ENCODE data around the gene GSG1L.

Gene GSG1L

DNA sequence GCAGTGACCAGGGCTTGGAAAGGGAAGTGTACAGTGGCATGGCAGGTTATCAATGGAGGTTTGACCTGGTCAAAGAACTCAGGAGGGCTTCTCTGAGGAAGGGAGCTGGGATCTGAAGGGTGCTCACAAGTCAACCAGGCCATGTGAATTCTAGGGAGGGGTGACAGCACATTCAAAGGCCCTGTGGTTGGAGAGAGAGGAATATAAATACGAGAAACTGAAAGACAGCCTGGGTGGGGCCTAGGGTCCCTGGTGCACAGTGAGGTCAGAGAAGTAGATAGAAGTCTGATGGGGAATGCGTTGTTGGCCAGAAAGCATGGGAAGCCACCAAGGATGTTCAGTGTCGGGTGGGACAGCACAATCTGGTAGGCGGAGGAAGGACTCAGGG lies 302.7 kb downstream of the GSG1L start:
- Mint-ChIP-seq H3K4me1 (peaks cover 5% of the 10 kb centered on the region), H3K36me3 (peaks cover 13% of the 10 kb centered on the region), H3K27ac (no peak overlapping the region), H3K9me3 (no peaks in the 10 kb centered on the region), H3K4me3 (no peak overlapping the region)
- DNase-seq (ENCODE audit: low spot score in 2 of 2) (no peak), ATAC-seq (no peak)

- Mint-ChIP-seq H3K4me3 (no peak overlapping the region), H3K4me1 (peaks cover 5% of the 10 kb centered on the region), H3K36me3 (peaks cover 7% of the 10 kb centered on the region), H3K9me3 (no peaks in the 10 kb centered on the region), H3K27ac (no peak overlapping the region)
- no peak for ATAC-seq
- no peak for DNase-seq (ENCODE audit: low spot score in 2 of 2)
Observed at GRCh38 chr16:27759967-27760788, 303.3 kb downstream of the GSG1L start.

DNA sequence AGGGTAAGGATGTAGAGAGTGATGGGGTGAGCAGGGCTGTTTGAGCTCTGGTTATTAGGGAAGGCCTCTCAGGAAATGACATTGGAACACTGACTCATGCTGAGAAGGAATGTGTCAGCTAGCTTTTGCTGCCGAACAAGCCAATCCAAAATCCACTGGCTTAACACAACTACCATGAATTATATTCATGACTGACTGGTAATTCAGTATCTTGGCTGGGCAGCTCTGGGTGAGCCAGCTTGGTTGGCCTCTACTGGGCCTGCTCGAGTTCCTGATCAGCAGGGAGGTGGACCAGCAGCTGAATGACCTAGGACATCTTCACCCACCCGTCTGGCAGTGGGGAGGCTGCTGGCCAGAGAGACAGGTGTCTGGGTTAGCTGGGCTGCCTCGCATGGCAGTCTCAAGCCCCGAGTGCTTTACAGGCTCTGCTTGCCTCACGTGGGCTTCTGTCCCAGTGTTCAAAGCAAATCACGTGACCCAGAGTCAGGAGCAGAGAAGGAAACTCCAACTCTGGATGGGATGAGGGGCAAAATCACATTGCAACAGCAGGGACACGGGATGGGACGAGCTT lies 304.1 kb downstream of the GSG1L start:
- no peak for ATAC-seq
- Mint-ChIP-seq H3K27ac (no peak overlapping the region), H3K36me3 (peaks cover 7% of the 10 kb centered on the region), H3K4me1 (peaks cover 5% of the 10 kb centered on the region), H3K9me3 (no peaks in the 10 kb centered on the region), H3K4me3 (no peak overlapping the region)
- DNase-seq (ENCODE audit: low spot score in 2 of 2), result no peak

- Mint-ChIP-seq H3K27ac (no peak overlapping the region), H3K36me3 (peaks cover 13% of the 10 kb centered on the region), H3K4me1 (peaks cover 5% of the 10 kb centered on the region), H3K9me3 (no peaks in the 10 kb centered on the region), H3K4me3 (no peak overlapping the region)
- DNase-seq (ENCODE audit: low spot score in 2 of 2), result no peak
- ATAC-seq, result no peak
Observed at GRCh38 chr16:27758544-27758943, 305.0 kb downstream of the GSG1L start.

DNA sequence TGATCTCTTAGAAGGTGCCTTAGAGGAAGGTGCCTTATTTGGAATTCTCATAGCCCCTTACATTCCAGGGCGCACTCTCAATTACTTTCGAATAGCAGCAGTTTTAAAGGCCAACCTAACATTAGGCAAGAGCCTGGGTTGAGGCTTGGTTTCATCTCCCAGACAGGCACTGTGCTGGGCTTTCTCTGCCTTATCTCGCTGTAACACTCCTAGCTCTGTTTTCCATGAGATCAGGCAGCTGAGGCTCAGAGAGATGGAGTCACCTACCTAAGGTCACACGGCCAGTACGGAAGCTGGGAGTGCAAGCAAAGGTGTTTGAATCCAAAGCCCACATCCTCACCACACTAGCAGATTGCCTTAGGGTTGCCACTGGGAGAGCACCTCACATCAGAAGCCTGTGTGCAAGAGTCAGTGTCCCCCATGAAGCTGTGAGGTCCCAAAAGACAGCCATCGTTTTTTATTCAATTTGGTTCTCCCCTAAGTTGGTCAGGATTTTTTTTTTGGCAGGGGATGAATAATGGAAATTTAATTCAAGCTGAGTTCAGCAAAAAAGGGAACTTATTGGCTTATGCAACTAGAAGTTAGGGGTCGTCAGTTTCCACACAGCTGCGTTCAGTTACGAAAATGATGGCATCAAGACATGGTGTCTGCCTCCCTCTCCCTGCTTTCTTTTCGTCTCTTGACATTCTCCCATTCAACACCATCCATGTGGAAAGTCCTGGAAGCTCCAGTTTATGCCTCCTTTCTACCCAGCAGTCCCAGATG lies 307.1 kb downstream of the GSG1L start:
- H3K4me1 Mint-ChIP-seq, result peaks cover 5% of the 10 kb centered on the region
- no peak for DNase-seq (ENCODE audit: low spot score in 2 of 2)
- peaks cover 6% of the 10 kb centered on the region for H3K36me3 Mint-ChIP-seq
- no peak overlapping the region for H3K27ac Mint-ChIP-seq
- ATAC-seq, result no peak
- no peaks in the 10 kb centered on the region for H3K9me3 Mint-ChIP-seq
- H3K4me3 Mint-ChIP-seq, result no peak overlapping the region

DNA sequence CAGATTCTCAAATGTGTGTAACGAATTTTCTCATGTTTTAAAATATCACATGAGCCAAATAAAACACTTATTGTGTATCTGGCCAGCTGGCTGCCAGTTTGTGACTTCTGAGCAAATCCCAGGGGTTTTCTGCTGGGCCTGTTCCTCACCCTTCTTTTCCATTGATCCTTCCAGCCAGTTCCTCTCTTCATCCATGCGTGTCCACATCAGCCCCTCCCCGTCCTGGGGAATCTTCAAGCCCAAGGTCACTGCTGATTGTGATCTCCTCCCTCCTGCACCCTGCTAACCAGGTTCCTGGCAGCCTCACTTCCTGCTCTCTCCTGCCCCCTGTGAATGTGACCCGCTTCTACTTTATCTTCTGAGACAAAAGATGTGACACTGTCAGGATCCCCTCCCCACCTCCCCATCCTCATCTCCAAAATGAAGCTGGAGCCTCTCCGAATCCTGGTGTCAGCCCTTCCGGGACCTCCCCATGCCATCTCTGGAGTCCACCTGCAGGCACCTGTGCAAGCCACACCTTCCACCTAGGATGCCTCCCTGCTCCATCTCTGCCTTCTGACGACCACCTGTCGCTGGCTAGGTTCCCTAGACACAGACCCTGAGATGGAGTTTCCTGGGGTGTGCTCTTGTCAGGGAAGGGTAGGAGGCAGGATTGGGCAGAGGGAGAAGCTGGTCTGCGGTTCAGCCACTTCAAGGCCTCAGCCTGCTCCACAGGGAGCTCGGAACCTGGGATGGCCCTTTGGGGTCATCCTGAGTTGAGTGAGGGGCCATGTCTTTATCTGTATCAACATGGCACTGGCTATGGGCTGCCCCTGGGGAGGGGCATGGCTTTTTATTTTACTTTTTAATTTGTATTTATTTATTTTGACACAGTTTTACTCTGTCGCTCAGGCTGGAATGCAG lies 308.5 kb downstream of the GSG1L start:
- H3K4me3 Mint-ChIP-seq, result no peak overlapping the region
- ATAC-seq (no peak), DNase-seq (ENCODE audit: low spot score in 2 of 2) (no peak)
- no peak overlapping the region for H3K27ac Mint-ChIP-seq
- no peaks in the 10 kb centered on the region for H3K4me1 Mint-ChIP-seq
- H3K9me3 Mint-ChIP-seq, result no peaks in the 10 kb centered on the region
- peaks cover 6% of the 10 kb centered on the region for H3K36me3 Mint-ChIP-seq

- no peaks in the 10 kb centered on the region for H3K9me3 Mint-ChIP-seq
- DNase-seq (ENCODE audit: low spot score in 2 of 2) (no peak), ATAC-seq (no peak)
- H3K36me3 Mint-ChIP-seq, result peaks cover 6% of the 10 kb centered on the region
- H3K4me3 Mint-ChIP-seq, result no peak overlapping the region
- H3K4me1 Mint-ChIP-seq, result peaks cover 6% of the 10 kb centered on the region
- peak overlapping the region; percentile 26 for H3K27ac Mint-ChIP-seq
Observed at GRCh38 chr16:27753563-27753962, 310.0 kb downstream of the GSG1L start.

DNA sequence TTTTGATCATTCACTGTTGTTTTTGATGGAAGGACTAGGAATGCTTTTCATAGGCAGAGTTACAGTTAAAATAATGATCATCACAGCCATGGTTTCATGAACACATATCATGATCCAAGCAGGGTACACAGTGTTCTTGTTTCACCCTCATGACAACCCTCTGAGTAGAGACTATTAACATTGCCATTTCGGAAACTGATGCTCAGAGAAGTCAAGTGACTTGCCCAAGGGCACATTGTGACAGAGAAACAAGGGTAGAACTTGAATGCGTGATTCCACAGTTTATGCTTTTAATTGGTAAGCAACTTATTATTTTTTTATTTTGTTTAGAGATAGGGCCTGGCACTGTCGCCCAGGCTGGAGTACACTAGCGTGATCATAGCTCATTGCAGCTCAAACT lies 311.3 kb downstream of the GSG1L start:
- Mint-ChIP-seq H3K27ac (no peak overlapping the region), H3K36me3 (peaks cover 6% of the 10 kb centered on the region), H3K9me3 (no peaks in the 10 kb centered on the region), H3K4me1 (peaks cover 7% of the 10 kb centered on the region), H3K4me3 (no peak overlapping the region)
- ATAC-seq, result no peak
- no peak for DNase-seq (ENCODE audit: low spot score in 2 of 2)

DNA sequence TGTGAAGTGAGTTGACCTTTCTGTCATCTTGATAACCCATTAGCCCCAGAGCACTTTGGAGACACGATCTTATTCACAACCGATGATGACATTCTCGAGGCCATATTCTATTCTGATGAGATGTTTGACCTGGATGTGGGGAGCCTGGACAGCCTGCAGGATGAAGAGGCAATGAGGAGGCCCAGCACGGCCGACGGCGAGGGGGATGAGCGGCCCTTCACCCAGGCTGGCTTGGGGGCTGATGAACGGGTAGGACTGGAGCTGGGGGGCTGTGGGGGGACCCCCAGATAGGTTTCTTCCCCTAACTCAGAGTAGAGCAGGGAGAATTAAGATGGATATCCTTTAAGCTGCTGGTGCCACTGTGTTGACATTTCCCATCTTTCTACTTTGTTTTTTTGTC lies 311.8 kb downstream of the GSG1L start:
- H3K4me1 Mint-ChIP-seq, result peaks cover 7% of the 10 kb centered on the region
- ATAC-seq (no peak), DNase-seq (ENCODE audit: low spot score in 2 of 2) (no peak)
- no peak overlapping the region for H3K27ac Mint-ChIP-seq
- no peaks in the 10 kb centered on the region for H3K9me3 Mint-ChIP-seq
- no peak overlapping the region for H3K4me3 Mint-ChIP-seq
- peaks cover 6% of the 10 kb centered on the region for H3K36me3 Mint-ChIP-seq

DNA sequence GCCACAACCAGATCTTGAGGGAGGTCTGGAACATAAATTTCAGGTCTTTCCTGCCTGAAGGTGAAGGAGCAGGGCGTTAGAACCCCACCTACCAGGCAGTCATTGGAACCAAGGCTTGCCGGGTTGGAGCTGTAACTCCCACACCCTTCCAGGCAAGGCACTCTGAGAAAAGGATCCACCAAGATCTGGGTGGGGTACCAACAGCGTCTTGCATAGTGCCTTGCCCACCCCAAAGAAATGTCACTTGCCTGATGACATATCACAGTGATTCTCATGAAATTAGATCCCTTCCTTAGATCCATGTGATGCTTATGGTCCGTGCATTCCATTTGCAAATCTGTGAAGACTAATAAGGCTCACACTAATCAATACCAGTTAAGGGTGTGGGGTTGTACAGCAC lies 312.3 kb downstream of the GSG1L start:
- DNase-seq (ENCODE audit: low spot score in 2 of 2) (no peak), ATAC-seq (no peak)
- Mint-ChIP-seq H3K4me1 (peaks cover 7% of the 10 kb centered on the region), H3K36me3 (peaks cover 6% of the 10 kb centered on the region), H3K4me3 (no peak overlapping the region), H3K9me3 (no peaks in the 10 kb centered on the region), H3K27ac (no peak overlapping the region)

DNA sequence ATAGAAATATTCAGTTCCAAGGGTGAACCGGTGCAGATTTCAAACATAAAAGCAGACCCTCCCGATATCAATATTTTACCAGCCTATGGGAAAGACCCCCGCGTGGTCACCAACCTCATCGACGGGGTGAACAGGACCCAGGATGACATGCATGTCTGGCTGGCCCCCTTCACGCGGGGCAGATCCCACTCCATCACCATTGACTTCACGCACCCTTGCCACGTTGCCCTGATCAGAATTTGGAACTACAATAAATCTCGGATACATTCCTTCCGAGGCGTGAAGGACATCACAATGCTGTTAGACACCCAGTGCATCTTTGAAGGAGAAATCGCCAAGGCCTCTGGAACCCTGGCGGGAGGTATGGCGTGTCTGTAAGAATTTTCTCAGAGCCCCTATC lies 313.6 kb downstream of the GSG1L start:
- ATAC-seq (no peak), DNase-seq (ENCODE audit: low spot score in 2 of 2) (no peak)
- H3K27ac Mint-ChIP-seq, result no peak overlapping the region
- peaks cover 7% of the 10 kb centered on the region for H3K4me1 Mint-ChIP-seq
- peaks cover 6% of the 10 kb centered on the region for H3K36me3 Mint-ChIP-seq
- H3K9me3 Mint-ChIP-seq, result no peaks in the 10 kb centered on the region
- no peak overlapping the region for H3K4me3 Mint-ChIP-seq

GRCh38 chr16:27749547-27749875 lies 314.0 kb downstream of the GSG1L start:
- Mint-ChIP-seq H3K4me3 (no peak overlapping the region), H3K4me1 (peaks cover 7% of the 10 kb centered on the region), H3K36me3 (peaks cover 6% of the 10 kb centered on the region), H3K27ac (no peak overlapping the region), H3K9me3 (no peaks in the 10 kb centered on the region)
- DNase-seq (ENCODE audit: low spot score in 2 of 2), result no peak
- no peak for ATAC-seq

DNA sequence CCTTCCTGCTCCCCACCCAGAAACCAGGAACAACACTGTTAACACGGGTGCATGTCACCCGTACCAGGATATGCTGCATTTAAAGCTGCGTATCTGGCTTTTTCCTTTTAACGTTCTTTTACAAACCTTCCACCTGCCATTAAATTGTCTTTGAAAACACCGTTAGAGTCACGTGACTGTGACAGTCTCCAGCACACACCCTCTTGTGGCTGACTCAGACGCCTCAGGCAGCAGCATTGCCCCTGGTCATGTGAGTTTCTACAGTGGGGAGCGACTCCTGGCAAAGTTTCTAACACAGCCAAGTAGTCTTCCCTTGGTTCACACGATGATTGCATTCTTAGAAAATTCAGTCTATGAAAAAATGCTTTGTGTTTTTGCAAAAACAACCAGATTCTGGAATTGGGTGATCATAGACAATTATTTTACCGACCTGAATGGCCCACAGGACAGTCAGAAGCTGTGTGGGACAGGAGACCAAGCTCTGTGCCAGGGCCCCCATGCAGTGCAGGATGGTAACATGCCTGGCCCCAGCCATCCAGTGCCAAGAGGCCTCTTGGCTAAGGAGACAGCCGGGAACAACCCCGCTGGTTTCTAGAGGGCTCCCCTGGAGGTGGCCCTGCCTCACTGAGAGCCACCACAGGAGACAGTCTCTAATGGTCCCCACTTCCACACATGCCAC lies 314.5 kb downstream of the GSG1L start:
- no peak overlapping the region for H3K27ac Mint-ChIP-seq
- H3K9me3 Mint-ChIP-seq, result no peaks in the 10 kb centered on the region
- peaks cover 2% of the 10 kb centered on the region for H3K36me3 Mint-ChIP-seq
- peak; percentile 57 for ATAC-seq
- peaks cover 7% of the 10 kb centered on the region for H3K4me1 Mint-ChIP-seq
- no peak for DNase-seq (ENCODE audit: low spot score in 2 of 2)
- no peak overlapping the region for H3K4me3 Mint-ChIP-seq

DNA sequence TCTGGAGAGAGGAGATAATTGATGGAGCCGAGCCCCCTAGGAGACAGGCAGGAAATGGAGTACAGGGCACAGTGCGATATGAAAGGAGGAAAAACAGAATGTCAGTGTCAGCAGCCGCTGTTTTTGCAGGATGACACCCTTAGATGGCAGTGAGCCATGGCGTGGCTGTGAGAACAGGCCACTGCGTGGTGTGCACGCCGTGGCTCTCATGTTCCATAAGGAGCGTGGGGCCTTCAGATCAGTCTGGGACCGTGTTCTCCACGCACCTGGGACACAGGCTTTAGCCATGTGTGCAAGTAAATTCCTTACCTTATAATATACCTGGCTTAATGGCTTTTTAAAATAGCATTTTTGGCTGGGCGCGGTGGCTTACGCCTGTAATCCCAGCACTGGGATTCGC lies 315.6 kb downstream of the GSG1L start:
- Mint-ChIP-seq H3K4me3 (no peak overlapping the region), H3K4me1 (peaks cover 7% of the 10 kb centered on the region), H3K36me3 (no peaks in the 10 kb centered on the region), H3K27ac (no peak overlapping the region), H3K9me3 (no peaks in the 10 kb centered on the region)
- ATAC-seq (no peak), DNase-seq (ENCODE audit: low spot score in 2 of 2) (no peak)

All from stimulated activated effector memory CD8-positive, alpha-beta T cell treated with anti-CD3 and anti-CD28 coated beads, Interleukin-12 subunit alpha, Interleukin-12 subunit beta, amount 100 ng/mL, for 72 hours (primary cell).